D721Med (cell line): ENCODE data around the gene RGS18.

Experiments used
- DNase-seq: peaks from one replicate; pipeline ENCODE4 v3.0.0; 2011; ENCODE audit warnings: low spot score; ENCODE audit not compliant: insufficient read length
- FAIRE-seq: peaks from 2 replicates; lab custom pipeline; 2011; peaks lifted over from hg19 to GRCh38; lab: Jason Lieb, UNC
- TF ChIP-seq, protein P1 (sequence below): IDR thresholded peaks from 2 replicates; pipeline ENCODE4 v1.5.1; 2012; ENCODE audit warnings: mild to moderate bottlenecking, control low read depth; ENCODE audit not compliant: insufficient read depth; ENCODE audit errors: missing control alignments

The RGS18 gene

GRCh38 chr1:192171123-192171522, 12.9 kb downstream of the RGS18 start:
- TF ChIP-seq, protein P1, sequence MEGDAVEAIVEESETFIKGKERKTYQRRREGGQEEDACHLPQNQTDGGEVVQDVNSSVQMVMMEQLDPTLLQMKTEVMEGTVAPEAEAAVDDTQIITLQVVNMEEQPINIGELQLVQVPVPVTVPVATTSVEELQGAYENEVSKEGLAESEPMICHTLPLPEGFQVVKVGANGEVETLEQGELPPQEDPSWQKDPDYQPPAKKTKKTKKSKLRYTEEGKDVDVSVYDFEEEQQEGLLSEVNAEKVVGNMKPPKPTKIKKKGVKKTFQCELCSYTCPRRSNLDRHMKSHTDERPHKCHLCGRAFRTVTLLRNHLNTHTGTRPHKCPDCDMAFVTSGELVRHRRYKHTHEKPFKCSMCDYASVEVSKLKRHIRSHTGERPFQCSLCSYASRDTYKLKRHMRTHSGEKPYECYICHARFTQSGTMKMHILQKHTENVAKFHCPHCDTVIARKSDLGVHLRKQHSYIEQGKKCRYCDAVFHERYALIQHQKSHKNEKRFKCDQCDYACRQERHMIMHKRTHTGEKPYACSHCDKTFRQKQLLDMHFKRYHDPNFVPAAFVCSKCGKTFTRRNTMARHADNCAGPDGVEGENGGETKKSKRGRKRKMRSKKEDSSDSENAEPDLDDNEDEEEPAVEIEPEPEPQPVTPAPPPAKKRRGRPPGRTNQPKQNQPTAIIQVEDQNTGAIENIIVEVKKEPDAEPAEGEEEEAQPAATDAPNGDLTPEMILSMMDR, result no peak
- DNase-seq (no peak), FAIRE-seq (no peak)

DNA sequence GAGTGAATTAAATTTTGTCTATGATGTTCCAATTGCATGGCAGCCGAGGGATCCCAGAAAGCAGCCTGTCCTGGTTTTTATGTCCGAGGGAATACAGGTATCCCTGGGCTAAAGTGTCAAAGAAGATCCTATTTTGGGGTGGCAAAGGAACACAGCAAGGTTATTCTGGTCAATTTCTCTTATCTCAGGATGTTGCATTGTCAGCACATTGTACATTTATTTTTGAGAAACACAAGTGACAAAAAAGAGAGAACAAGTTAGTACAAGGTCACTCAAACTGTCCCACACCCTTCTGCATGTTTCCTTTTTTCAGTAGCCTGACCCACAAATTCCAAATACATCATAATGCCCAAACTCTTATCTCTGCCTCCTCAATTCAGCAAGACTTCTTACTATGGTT, 17.7 kb downstream of the RGS18 start:
- TF ChIP-seq, protein P1, result no peak
- no peak for DNase-seq
- FAIRE-seq, result no peak

GRCh38 chr1:192183788-192184187, 25.5 kb downstream of the RGS18 start:
- FAIRE-seq (no peak), DNase-seq (no peak)
- TF ChIP-seq, protein P1, result no peak

- FAIRE-seq (no peak), DNase-seq (no peak)
- TF ChIP-seq, protein P1, result no peak
These were observed 27.9 kb downstream of the RGS18 start for GRCh38 chr1:192186197-192186596.

DNA sequence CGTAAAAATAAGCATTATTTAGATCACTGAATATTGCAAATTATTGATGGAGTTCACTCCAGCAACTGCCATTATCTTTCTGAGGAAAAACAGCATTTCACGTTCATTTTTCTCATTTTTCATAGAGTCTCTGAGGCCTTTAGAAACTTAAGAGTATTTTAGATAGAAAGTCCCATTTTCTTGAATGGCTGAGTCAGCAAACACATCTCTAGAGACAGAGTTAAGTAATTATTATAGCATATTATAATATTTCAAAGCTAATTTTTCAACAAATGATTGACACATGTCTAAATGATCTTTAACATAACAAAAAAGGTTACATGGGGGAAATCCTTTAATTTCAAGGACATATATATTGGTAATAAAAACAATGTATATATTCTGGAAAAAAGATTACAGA, 31.8 kb downstream of the RGS18 start:
- DNase-seq (no peak), FAIRE-seq (no peak)
- TF ChIP-seq, protein P1, result no peak

GRCh38 chr1:192201303-192201702, 43.0 kb downstream of the RGS18 start:
- no peak for DNase-seq
- FAIRE-seq, result no peak
- TF ChIP-seq, protein P1, result no peak

DNA sequence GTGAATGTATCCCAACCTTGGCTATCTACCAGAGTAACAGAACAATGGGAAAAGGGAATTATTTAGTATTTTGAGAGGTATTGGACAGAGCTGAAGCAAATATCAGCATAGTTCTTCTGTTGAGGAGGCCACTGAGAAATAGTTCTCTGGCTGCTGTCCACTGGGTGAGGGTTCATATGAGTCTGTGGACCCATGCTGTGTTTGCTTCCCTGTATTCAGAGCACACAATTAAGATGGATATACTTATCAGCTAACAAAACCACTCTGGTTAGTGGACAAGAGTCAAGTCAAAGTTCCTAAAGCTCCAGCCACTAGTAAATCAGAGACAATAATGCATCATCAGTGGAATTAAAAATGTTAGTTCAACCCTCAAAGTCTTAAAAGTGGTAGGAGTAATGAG, 66.1 kb downstream of the RGS18 start:
- FAIRE-seq, result no peak
- no peak for DNase-seq
- TF ChIP-seq, protein P1, result no peak
